H1 (cell line): Measurements from ENCODE around the gene TBC1D19. TPM values are rescaled to one million over a fixed set of nuclear protein-coding genes. Genes with fewer than 3 reads are reported as not detected.

Experiments
- BRCA1 ChIP-seq: IDR thresholded peaks from 2 replicates; pipeline ENCODE4 v1.6.1; 2012; ENCODE audit warnings: low read depth, low read length, improper control_type of control experiment
- CBX8 ChIP-seq: fragments of 300-800, 300-1000 bp; sonication (generic); IDR thresholded peaks from 2 replicates; pipeline ENCODE4 v1.7.1; 2016; ENCODE audit warnings: low read depth, low read length, borderline replicate concordance
- GTF2F1 ChIP-seq: IDR thresholded peaks from 2 replicates; pipeline ENCODE4 v1.6.1; 2012; ENCODE audit warnings: low read depth, low read length, improper control_type of control experiment, borderline replicate concordance
- JUN ChIP-seq: IDR thresholded peaks from 2 replicates; pipeline ENCODE4 v1.6.1; 2011; ENCODE audit warnings: low read depth, mild to moderate bottlenecking, improper control_type of control experiment, low read length
- MAFK ChIP-seq: IDR thresholded peaks from 2 replicates; pipeline ENCODE4 v1.6.1; 2012; ENCODE audit warnings: low read depth, mild to moderate bottlenecking, improper control_type of control experiment, low read length
- PHF8 ChIP-seq: fragments of 200-600 bp; sonication (generic); conservative IDR thresholded peaks from 2 replicates; pipeline ENCODE4 v1.7.1; 2012; ENCODE audit warnings: low read depth, mild to moderate bottlenecking, inconsistent platforms, low read length, moderate library complexity
- SIN3A ChIP-seq, 2 experiments: IDR thresholded peaks in 1 of 2; conservative IDR thresholded peaks in 1 of 2; 2 replicates each; pipeline ENCODE4 v1.6.1; 2011 to 2012; ENCODE audit warnings: low read length in 2 of 2, improper control_type of control experiment in 1 of 2, low read depth in 1 of 2, mild to moderate bottlenecking in 1 of 2
- SP4 ChIP-seq: IDR thresholded peaks from 2 replicates; pipeline ENCODE4 v1.6.1; 2012; ENCODE audit warnings: low read length, inconsistent platforms
- polyA plus RNA-seq, 7 experiments: library from polyadenylated mRNA; depleted of rRNA in 3 of 7; stranded (reverse) in 5 of 7; unstranded in 2 of 7; fragments of >200 nt in 5 of 7; fragments of 200-250 nt in 2 of 7; gene quantifications; 1 replicate in 5 of 7; 2 replicates in 1 of 7; 4 replicates in 1 of 7; pipeline versions ENCODE4 v1.2.1 to v1.2.3, GENCODE V29; 2011 to 2013; ENCODE audit warnings: missing spikeins in 2 of 7, mixed read lengths in 2 of 7
- total RNA-seq: library from RNA; stranded (reverse); fragmentation: NEBNext Ultra II Directional; extraction: Animal tissue kit (Norgen Biotek cat#: 25700); gene quantifications from 2 replicates; pipeline ENCODE4 v1.2.1, GENCODE V29; 2021
- TF ChIP-seq, protein P1 (sequence below): fragments of 300-600 bp; sonication (generic); IDR thresholded peaks from 2 replicates; pipeline ENCODE4 v1.7.1; 2012; ENCODE audit warnings: low read length, moderate library complexity, mild to moderate bottlenecking, inconsistent platforms; ENCODE audit not compliant: insufficient replicate concordance

The TBC1D19 gene
- total and polyA plus RNA-seq, 2 of the 8 experiments (the other 6 are each of a cell fraction or from before 2014, with no cell fraction given): 1.9 to 3.5 TPM

- TF ChIP-seq SIN3A (conservative IDR thresholded peaks at IDR 0.05 in 1 of 2, IDR thresholded peaks at IDR 0.05 in 1 of 2; ENCODE audit: low read depth in 1 of 2, low read length in 2 of 2) (no peak), GTF2F1 (no peak), CBX8 (no peak), JUN (no peak), MAFK (no peak), PHF8 (no peak), SP4 (no peak), BRCA1 (no peak)
- TF ChIP-seq, protein P1, sequence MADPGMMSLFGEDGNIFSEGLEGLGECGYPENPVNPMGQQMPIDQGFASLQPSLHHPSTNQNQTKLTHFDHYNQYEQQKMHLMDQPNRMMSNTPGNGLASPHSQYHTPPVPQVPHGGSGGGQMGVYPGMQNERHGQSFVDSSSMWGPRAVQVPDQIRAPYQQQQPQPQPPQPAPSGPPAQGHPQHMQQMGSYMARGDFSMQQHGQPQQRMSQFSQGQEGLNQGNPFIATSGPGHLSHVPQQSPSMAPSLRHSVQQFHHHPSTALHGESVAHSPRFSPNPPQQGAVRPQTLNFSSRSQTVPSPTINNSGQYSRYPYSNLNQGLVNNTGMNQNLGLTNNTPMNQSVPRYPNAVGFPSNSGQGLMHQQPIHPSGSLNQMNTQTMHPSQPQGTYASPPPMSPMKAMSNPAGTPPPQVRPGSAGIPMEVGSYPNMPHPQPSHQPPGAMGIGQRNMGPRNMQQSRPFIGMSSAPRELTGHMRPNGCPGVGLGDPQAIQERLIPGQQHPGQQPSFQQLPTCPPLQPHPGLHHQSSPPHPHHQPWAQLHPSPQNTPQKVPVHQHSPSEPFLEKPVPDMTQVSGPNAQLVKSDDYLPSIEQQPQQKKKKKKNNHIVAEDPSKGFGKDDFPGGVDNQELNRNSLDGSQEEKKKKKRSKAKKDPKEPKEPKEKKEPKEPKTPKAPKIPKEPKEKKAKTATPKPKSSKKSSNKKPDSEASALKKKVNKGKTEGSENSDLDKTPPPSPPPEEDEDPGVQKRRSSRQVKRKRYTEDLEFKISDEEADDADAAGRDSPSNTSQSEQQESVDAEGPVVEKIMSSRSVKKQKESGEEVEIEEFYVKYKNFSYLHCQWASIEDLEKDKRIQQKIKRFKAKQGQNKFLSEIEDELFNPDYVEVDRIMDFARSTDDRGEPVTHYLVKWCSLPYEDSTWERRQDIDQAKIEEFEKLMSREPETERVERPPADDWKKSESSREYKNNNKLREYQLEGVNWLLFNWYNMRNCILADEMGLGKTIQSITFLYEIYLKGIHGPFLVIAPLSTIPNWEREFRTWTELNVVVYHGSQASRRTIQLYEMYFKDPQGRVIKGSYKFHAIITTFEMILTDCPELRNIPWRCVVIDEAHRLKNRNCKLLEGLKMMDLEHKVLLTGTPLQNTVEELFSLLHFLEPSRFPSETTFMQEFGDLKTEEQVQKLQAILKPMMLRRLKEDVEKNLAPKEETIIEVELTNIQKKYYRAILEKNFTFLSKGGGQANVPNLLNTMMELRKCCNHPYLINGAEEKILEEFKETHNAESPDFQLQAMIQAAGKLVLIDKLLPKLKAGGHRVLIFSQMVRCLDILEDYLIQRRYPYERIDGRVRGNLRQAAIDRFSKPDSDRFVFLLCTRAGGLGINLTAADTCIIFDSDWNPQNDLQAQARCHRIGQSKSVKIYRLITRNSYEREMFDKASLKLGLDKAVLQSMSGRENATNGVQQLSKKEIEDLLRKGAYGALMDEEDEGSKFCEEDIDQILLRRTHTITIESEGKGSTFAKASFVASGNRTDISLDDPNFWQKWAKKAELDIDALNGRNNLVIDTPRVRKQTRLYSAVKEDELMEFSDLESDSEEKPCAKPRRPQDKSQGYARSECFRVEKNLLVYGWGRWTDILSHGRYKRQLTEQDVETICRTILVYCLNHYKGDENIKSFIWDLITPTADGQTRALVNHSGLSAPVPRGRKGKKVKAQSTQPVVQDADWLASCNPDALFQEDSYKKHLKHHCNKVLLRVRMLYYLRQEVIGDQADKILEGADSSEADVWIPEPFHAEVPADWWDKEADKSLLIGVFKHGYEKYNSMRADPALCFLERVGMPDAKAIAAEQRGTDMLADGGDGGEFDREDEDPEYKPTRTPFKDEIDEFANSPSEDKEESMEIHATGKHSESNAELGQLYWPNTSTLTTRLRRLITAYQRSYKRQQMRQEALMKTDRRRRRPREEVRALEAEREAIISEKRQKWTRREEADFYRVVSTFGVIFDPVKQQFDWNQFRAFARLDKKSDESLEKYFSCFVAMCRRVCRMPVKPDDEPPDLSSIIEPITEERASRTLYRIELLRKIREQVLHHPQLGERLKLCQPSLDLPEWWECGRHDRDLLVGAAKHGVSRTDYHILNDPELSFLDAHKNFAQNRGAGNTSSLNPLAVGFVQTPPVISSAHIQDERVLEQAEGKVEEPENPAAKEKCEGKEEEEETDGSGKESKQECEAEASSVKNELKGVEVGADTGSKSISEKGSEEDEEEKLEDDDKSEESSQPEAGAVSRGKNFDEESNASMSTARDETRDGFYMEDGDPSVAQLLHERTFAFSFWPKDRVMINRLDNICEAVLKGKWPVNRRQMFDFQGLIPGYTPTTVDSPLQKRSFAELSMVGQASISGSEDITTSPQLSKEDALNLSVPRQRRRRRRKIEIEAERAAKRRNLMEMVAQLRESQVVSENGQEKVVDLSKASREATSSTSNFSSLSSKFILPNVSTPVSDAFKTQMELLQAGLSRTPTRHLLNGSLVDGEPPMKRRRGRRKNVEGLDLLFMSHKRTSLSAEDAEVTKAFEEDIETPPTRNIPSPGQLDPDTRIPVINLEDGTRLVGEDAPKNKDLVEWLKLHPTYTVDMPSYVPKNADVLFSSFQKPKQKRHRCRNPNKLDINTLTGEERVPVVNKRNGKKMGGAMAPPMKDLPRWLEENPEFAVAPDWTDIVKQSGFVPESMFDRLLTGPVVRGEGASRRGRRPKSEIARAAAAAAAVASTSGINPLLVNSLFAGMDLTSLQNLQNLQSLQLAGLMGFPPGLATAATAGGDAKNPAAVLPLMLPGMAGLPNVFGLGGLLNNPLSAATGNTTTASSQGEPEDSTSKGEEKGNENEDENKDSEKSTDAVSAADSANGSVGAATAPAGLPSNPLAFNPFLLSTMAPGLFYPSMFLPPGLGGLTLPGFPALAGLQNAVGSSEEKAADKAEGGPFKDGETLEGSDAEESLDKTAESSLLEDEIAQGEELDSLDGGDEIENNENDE: no peak
These were observed 7.6 kb upstream of the TBC1D19 start (continued) for GRCh38 chr4:26576231-26576739.
